Choroid plexus epithelial cell (primary cell): Measurements from ENCODE around the gene PCK1.

Source experiments
- DNase-seq: peaks from one replicate; pipeline ENCODE4 v3.0.0-alpha.2; 2010; ENCODE audit warnings: low read depth
- H3K4me3 ChIP-seq: 2 replicates; pipeline ENCODE4 v1.5.1; 2011; ENCODE audit warnings: low read depth, mild to moderate bottlenecking, control low read depth, low read length, moderate library complexity
- TF ChIP-seq, protein P1 (sequence below): conservative IDR thresholded peaks from 2 replicates; pipeline ENCODE4 v1.5.1; 2011; ENCODE audit warnings: low read depth, mild to moderate bottlenecking, control low read depth, inconsistent platforms, low read length, moderate library complexity

Gene PCK1

DNA sequence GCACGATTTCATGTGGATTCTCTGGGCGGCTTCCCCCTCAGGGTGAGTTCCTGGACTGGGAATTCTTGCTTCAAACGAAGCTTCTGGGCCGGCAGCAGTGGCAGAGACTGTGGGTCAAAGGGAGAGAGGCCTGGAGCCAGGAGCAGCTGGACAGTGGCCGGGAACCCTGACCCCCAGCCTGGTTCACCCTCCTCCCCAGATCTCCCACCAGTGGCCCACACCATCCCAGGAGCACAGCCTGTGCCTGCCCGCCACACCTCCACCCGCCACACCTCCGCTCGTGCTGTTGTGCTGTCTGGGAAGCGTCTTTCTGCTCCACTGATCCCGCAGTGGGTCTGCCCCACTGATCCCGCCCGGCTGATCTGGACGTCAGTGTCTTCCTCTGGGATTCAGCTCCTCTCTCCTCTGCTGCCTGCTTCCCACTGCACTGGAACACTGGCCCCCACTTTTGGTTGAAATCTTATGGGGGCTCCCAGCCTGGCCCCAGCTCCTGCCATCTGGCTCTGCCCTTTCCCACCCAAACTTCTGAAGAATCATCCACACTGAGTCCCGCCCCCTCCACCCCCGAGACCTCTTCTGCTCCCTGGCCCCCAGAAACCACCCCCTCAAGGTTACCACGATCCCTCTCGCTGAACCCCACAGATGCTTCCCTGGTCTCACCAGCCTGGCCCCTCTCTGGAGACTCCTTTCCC, 49.5 kb downstream of the PCK1 start:
- H3K4me3 ChIP-seq: no peak overlapping the region
- no peak for DNase-seq
- TF ChIP-seq, protein P1, sequence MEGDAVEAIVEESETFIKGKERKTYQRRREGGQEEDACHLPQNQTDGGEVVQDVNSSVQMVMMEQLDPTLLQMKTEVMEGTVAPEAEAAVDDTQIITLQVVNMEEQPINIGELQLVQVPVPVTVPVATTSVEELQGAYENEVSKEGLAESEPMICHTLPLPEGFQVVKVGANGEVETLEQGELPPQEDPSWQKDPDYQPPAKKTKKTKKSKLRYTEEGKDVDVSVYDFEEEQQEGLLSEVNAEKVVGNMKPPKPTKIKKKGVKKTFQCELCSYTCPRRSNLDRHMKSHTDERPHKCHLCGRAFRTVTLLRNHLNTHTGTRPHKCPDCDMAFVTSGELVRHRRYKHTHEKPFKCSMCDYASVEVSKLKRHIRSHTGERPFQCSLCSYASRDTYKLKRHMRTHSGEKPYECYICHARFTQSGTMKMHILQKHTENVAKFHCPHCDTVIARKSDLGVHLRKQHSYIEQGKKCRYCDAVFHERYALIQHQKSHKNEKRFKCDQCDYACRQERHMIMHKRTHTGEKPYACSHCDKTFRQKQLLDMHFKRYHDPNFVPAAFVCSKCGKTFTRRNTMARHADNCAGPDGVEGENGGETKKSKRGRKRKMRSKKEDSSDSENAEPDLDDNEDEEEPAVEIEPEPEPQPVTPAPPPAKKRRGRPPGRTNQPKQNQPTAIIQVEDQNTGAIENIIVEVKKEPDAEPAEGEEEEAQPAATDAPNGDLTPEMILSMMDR: no peak

DNA sequence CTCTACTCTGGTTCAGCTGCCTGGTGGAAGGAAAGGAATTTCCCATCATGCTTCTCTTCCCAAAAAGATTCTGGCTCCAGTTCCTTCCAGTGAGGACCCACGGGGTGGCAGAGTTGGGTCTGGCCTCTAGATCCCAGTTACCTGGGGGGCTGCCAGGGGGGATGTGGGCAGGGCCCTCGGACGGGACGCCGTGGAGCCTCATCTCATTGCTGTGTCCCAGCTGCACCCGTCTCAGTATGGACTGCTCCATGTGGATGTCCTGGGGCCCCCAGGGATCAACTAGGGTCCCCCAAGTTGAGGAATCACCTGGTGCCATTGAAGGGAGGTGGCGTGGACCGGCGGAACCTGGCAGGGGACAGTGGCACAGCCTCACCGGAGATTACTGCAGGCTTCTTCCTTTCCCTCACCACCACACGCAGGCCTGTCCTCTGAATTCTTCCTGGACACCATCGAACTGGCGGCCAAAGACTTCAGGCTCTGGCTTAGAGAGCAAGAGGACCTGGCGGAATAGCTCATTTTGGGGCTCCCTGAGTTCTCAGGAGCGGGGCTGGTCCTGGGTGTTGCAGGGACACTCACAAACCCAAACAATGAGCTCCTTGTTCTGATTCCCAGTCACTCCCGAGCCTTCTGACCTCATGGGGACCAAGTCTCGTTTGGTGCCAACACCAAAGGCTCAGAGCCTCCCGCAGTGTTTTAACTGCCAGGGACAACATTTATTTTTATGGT, 50.8 kb downstream of the PCK1 start:
- no peak overlapping the region for H3K4me3 ChIP-seq
- DNase-seq: no peak
- TF ChIP-seq, protein P1: no peak

DNA sequence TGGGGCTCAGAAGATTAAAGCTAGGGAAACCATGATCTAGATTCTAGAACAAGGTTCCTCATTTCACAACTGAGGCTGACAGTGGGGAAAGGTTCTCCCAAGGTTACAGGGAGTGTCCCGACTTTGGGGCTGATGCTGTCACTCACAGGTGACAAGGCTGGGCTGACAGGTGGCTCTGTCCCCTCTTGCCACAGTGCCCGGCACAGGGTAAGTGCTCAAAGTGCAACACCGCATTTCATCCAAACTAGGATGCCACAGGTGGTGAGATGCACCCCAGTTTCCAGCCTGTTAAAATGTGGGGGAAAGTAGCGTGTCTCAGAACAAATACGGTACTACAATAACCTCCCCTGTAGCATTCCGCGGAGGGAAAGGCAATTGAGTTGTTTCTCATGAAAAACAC, 51.5 kb downstream of the PCK1 start:
- TF ChIP-seq, protein P1: no peak
- no peak overlapping the region for H3K4me3 ChIP-seq
- DNase-seq: no peak

DNA sequence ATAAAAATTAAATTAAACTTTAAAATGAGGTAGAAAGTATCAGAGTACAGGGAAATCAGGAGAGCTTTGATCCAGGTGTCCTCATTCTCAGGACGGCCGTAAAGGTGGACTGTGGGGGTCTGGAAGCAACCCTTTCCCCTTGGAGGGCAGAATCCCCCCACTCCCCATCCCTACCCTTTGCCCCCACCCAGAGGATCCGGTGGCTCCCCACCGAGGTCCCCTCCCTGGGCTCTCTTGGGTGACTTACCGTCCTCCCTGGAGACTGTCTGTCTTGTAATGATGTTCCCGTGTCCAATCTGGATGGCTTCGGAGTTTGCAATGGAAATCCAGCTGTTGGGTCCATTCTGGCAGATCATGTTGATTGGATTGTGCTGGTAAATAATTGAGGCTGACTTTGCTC, 52.0 kb downstream of the PCK1 start:
- H3K4me3 ChIP-seq: no peak overlapping the region
- TF ChIP-seq, protein P1: no peak
- DNase-seq: no peak

- no peak for DNase-seq
Measured at GRCh38 chr20:57613481-57613921, 52.6 kb downstream of the PCK1 start.

GRCh38 chr20:57614490-57615444, 53.9 kb downstream of the PCK1 start:
- TF ChIP-seq, protein P1: no peak
- no peak for DNase-seq

More at GRCh38 chr20:57613481-57613921, 52.6 kb downstream of the PCK1 start:
- no peak overlapping the region for H3K4me3 ChIP-seq
- TF ChIP-seq, protein P1: no peak

More at GRCh38 chr20:57614490-57615444, 53.9 kb downstream of the PCK1 start:
- no peak overlapping the region for H3K4me3 ChIP-seq
